ENCODE results near the gene PITRM1. TPM values are rescaled to one million over a fixed set of nuclear protein-coding genes. Genes with fewer than 3 reads are reported as not detected.
"Not testable (repeated sequence)": the region's sequence is repeated elsewhere in the genome, so short reads cannot be mapped to it uniquely, and the experiment has no call there.

The PITRM1 gene
- total RNA-seq, 1 donor from 2014 or later: 35.9 TPM

DNA sequence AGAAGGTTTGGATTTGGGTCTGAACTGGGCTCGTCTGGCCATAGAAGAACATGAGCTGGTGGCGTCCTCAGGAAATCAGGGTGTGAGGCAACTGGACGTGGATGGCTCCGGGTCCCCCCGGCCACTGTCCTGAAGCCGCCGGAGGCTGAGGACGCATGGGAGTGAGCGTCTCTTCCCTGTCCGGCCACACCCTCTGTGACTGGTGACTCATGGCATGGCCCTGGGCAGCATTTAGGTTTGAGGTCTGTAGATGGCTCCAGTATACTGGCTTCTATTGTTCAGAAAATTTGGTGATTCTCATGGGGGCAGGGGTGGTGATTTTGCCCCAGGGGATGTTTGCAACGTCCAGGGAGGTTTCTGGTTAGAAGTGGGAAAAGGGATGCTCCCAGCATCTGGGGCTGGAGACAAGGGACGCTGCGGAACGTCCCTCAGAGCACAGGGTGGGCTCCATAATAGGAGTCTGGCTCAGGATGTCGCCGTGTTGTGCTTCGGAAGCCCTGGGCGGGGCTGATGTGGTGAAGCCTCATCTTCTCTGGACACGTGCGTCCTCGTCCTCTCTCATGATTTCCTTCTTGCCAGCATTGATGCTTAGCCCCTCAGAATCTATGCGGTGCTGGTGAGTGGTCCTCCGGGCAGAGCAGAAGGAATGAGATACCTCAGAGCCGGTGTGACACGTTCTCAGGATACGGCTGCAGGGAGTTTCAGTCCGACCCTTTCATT, 49.9 kb downstream of the PITRM1 start:
- DNase-seq (ENCODE audit: low read depth in 2 of 2): peak; percentile 23 to 39

DNA sequence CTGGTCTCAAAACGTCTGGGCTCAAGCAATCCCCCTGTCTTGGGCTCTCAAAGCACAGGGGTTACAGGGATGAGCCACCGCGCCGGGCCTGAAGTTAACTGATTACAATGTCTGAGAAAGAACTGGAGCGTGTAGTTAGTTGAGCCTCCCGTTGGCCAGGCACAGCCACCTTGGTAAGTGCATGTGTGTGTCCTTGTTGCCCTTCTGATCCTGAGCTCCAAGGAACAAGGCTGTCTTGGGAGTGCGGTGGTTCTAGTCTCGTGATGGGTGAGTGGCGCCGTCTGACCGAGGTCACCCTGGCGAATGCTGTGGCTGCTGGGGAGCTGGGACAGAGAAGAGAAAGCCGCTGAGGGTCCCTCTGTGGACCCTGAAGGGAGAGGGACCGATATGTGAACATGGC, 50.5 kb downstream of the PITRM1 start:
- DNase-seq (ENCODE audit: low read depth in 2 of 2): no peak

DNA sequence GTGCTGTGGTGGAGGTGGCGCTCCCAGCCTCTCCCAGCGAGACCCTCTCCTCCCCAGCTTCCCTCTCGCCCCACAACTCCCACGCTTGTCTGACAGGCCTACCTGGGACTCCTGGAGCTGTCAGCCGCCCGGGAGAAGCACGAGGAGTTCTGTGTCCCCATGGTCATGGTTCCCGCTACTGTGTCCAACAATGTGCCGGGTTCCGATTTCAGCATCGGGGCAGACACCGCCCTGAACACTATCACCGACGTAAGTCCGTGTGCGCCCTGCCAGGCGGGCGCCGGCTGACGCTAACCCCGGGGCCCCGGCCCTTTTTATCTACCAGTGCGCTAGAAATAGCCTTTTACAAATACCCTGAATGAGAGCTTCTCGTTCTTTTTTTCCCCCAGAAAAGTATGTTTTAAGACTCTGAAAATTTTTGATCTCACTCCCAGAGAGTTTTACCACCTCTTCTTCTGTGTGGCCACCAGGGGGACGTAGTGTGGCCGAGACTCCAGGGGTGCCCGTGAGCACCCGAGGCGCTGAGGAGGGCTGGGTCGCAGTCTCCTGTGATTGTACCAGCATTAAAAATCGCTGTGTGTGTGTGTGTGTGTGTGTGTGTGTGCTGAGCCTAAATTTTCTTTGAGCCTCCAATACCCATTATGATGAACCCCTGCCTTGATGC, 52.7 kb downstream of the PITRM1 start:
- DNase-seq (ENCODE audit: low read depth in 2 of 2): peak; percentile 40 to 51

DNA sequence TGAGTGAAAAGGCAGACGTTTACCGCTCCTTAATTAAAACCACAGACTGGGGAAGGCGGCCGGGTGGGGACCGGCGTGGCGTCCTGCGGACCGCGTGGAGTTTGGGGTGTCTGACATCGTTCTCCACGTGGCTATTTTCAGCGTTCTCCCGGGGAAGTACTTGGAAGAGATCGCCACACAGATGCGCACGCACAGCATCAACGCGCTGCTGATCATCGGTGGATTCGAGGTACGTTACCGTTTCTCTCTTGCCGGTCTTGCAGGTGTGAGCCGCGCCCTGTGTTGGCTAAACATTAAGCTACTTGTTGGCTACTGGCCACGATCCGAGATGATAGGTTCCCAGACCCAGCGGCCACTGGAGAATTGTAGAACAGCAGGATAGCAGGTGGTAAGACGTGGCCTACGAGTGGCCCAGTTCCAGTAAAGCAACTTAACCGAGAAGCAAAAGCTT, 53.9 kb downstream of the PITRM1 start:
- DNase-seq (ENCODE audit: low read depth in 2 of 2): no peak

DNA sequence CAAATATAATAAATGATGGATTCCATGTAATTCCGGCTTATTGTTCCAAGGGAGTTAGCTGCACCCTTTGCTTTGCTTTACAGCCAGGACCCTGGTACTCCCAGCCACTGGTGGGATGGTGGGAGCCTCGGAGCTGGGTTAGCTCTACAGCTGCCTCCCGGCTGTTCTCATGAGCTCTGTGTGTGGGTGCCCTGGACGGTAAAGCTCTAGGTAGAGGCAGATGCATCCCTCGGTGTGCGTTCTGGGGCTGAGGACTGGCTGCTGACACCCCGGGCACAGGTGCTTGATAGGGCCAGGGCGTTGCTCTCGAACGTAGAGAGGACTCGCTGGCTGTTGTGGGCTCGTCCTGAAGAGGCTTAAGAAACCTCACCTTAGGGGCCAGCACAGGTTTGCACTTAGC, 55.1 kb downstream of the PITRM1 start:
- no peak for DNase-seq (ENCODE audit: low read depth in 2 of 2)

DNA sequence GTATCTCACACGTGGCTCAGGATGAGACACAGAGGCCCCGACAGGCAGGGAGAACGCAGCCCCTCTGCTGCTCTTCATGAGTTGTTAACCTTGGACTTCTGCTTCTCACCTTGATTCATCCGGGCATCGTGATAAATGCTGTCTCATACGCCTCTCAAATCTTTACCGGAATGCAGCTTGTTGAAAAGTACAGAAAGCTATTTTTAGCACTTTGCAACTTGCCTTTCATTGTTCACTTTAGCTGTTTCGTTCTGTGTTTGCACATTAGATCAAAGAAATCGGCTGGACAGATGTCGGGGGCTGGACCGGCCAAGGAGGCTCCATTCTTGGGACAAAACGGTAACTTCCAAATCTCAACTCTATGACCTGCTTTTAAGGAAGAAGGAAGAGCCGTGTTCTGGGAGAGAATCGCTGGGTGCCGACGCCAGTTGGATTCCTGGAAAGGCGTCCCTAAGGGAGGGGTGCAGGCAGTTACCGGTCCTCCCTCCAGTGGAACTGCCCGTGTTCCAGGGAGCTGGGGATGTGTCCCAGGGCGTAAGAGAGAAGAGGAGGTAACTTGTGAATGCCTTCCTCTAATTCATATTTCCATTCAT, 56.0 kb downstream of the PITRM1 start:
- no peak for DNase-seq (ENCODE audit: low read depth in 2 of 2)

DNA sequence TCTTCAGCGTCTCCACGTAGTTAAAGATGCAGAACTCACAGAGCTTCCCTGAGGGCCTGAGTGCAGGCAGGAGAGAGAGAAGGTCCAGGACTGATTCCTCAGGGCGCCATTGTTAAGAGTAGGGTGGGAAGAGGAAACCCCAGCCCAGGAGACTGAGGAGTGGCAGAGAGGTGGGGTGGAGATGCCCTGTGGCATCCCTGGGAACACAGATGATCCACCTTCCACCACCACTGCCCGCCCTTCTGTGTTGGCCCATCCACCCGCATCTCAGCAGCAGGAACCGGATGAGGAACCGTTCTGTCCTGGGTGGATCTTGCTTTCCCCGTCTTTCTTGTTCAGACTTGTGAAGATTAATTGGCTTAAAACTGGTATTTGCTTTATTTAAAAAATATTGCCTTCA, 56.9 kb downstream of the PITRM1 start:
- DNase-seq (ENCODE audit: low read depth in 2 of 2): no peak

DNA sequence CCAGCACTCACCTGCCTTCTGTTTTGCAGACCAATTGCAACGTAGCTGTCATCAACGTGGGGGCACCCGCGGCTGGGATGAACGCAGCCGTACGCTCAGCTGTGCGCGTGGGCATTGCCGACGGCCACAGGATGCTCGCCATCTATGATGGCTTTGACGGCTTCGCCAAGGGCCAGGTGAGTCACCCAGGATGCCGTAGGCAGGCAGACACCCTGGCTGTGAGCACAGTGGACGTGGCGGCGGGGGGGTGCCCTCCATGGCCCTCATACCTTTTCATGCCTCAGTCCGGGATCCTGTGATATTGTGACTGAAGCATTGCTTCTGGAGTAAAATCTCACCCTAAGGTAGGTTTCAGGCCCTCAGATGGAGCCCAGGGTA, 59.2 kb downstream of the PITRM1 start:
- DNase-seq (ENCODE audit: low read depth in 2 of 2): no peak

DNA sequence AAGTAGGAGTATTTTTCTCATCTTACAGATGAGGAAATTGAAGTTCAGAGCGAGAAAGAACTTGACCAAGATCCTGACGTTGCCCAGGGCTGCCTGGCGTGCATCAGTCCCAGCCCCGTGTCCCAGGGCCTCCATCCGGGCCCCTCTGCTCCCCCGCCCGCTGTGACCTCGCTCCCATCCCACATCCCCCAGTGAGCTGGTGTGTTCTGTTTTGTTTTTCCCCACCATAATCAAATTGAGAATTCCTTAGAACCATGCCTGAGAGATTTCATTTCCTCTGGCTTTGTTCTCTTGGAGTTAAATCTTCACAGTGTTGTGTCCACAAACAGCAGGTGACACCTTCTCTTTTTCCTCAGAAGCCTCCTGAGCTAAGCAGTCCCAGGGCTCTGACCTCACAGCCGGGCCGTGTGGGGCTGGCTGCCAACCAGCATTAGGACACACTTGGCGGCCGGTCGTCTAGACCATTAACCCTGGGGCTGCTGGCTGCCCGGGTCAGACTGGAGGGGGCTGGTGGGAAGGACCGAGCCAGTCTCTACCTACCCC, 60.9 kb downstream of the PITRM1 start:
- no peak for DNase-seq (ENCODE audit: low read depth in 2 of 2)

DNA sequence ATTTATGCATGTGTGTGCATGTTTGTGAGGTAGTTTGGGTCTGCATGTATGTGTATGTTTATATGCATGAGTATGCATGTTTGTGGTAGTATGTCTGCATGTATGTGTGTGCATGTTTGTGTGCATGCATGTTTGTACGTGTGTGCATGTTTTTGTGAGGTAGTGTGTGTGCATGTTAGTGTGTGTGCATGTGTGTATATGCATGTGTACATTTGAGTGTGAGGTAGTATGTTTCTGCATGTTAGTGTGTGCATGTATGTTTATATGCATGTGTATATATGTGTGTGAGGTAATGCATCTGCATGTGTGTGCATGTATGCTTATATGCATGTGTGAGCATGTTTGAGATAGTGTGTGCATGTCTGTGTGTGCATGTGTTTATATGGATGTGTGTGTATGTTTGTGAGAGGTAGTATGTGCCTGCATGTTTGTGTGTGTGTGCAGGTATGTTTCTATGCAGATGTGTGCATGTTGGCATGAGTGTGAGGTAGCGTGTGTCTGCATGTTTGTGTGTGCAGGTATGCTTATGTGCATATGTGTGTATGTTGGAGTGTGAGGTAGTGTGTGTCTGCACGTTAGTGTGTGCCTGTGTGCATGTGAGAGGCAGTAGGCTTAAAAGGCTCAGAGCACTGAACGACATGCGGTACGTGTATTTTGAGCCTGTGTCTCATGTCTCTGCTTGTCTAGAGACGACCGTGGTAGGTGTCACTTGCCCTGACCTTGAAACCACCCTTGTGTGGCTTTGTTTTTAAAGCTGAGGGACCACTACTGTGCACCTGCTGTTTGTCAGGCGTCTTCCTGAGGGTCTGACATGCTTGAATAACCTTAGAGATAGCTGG, 61.6 kb downstream of the PITRM1 start:
- no peak for DNase-seq (ENCODE audit: low read depth in 2 of 2)

DNA sequence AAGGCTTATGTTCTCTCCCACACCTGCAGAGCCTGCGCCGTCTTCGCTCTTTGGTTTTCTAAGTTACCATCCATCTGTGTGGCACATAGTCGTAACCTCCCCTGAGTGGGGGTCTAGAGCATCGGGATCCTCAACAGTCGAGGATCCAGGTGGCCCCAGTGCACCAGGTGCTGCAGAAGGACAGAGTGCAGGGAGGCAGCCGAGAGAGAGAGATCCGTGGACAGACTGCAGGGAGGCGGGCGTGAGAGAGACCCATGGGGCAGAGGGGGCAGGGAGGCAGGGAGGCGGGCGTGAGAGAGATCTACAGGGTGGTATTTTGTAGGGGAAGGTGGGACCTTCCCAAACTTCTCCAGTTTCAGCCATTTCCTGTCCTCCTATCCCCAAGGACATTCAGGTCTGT, 62.9 kb downstream of the PITRM1 start:
- no peak for DNase-seq (ENCODE audit: low read depth in 2 of 2)

DNA sequence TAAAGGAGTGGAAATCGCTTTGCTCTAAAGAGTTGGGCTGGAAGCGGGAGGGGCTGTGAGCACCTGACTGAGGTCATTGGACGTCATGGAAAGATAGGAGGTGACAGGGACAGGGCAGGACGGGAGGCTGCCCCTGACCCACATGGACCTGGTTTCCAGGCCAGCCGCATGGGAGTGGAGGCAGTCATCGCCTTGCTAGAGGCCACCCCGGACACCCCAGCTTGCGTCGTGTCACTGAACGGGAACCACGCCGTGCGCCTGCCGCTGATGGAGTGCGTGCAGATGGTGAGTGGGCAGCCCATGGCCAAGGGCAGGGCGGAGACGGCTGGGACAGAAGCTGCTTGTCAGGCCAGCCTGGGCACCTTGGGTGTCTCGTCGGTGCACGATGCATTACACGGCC, 63.4 kb downstream of the PITRM1 start:
- no peak for DNase-seq (ENCODE audit: low read depth in 2 of 2)

DNA sequence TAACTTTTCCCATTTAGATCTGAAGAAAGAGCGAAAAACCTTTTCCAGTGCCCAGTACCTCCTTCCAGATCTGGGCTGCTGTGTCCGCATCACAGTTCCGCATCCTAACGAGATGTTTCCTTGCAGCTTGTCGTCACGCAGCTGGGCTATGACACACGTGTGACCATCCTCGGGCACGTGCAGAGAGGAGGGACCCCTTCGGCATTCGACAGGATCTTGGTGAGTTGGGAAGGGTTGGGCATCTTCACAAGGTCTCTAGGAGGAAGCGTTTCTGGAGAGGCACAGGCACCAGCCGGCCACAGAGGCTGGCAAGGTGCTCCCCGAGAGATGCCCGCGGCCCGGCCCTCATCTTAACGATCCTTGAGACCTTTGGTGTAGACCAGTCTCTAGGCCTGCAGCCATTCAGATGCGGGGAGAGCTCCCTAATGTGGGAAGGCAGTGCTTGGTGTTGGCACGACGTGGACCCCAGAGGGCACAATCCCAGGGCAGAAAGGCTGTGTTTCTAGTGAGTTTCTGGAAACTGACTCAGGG, 63.9 kb downstream of the PITRM1 start:
- DNase-seq (ENCODE audit: low read depth in 2 of 2): no peak

DNA sequence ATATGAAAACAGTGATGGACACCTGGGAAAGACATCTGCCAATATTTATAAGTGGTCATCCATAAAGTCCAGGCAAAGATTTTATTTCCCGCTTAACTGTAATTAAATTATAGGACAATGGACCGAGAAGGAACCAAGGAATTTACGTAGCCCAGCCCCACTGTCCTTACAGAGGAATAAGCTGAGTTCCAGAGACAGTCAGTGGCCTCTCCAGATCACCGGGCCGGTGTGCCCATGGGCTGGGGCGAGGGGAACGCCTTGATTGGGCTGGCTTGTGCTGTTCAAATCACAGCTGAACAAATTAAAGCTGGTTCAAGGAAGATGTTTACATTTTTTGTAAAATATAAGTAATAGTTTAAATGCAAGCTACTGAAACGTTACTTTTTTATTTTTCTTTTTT, 64.5 kb downstream of the PITRM1 start:
- no peak for DNase-seq (ENCODE audit: low read depth in 2 of 2)

DNA sequence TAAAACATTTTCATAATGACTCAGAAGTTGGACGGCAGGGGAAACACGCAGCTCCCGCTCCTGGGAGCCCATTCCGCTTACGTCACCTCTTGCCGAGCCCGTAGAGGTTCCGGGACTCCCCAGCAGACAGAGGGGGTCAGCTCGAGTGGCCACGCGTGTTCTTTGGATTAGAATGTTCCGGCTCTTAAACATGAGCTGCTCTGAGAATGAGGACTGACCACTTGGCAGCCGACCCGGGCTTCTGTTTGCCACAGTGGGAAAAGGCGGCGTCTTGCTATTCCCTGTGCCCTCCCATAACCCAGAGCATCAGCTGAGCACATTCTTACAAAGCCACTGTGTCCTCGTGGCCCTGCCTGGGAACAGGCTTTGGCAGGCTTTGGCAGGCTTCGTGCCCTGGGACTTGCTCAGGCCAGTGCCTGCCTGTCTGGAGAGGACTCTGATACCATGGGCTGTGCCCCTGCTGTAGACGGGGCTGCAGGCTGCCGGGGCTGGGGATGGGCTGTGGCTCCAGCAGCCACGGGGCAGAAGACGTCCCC, 65.1 kb downstream of the PITRM1 start:
- no peak for DNase-seq (ENCODE audit: low read depth in 2 of 2)

DNA sequence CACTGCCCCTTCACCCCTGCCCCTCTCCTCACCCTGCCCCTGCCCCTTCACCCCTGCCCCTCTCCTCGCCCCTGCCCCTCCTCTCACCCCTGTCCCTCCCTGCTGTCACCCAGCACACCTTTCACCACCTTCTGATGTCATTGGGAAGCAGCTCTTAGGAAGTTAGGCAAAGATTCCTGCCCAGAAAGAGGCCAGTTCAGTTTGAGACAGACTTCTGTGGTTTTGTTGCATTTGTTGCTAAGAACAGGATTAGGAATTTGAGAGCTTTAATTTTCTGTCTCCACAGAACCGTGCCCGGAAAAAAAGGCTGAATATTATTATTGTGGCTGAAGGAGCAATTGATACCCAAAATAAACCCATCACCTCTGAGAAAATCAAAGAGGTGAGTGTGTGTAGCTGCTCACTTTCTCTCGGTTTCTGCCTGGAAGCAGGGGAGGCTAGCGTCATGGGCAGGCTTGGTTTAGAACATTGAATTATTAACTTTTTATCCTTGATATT, 65.6 kb downstream of the PITRM1 start:
- DNase-seq (ENCODE audit: low read depth in 2 of 2): no peak

DNA sequence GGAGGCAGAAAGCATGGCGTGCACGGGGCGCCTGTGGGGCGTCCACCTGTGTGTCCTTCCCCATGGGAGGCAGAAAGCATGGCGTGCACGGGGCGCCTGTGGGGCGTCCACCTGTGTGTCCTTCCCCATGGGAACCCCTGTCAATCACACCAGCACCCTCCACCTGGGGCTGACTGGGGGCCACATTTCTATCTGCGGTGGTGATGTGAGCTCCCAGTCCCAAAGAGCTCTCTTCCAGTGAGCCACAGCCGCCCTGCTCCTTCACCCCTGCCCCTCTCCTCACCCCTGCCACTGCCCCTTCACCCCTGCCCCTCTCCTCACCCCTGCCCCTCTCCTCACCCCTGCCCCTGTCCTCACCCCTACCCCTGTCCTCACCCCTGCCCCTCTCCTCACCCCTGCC, 66.3 kb downstream of the PITRM1 start:
- DNase-seq (ENCODE audit: low read depth in 2 of 2): not testable (repeated sequence)

DNA sequence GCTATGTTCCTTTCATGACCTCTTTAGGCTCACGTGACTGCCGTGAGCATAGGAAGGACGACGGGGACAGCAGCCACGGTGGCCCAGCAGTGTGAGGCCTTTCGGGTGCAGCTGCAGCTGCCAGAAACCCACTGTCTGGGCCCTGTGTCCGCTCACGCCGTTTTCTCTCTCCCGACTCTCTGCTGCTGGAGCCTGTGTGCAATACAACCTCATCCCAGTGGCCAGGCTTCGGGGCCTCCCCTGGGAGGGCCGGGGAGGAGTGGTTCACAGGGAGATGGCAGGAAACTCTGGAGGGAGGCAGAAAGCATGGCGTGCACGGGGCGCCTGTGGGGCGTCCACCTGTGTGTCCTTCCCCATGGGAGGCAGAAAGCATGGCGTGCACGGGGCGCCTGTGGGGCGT, 66.7 kb downstream of the PITRM1 start:
- no peak for DNase-seq (ENCODE audit: low read depth in 2 of 2)

DNA sequence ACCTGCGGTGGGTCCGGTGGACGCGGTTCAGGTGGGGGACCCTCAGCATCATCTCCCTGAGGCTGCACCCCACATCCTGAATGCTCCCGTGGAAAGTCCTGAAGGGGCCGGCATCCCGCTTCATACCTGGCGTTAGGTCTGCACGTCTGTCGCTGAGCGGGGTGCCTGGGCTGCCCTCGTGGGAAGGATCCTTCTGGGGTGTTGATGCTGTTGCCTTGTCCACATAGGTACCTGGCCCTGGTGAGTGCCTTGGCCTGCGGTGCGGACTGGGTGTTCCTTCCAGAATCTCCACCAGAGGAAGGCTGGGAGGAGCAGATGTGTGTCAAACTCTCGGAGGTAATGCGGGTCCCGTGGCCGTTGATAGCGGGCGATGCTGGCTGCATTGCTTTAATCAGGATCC, 67.4 kb downstream of the PITRM1 start:
- DNase-seq (ENCODE audit: low read depth in 2 of 2): no peak

DNA sequence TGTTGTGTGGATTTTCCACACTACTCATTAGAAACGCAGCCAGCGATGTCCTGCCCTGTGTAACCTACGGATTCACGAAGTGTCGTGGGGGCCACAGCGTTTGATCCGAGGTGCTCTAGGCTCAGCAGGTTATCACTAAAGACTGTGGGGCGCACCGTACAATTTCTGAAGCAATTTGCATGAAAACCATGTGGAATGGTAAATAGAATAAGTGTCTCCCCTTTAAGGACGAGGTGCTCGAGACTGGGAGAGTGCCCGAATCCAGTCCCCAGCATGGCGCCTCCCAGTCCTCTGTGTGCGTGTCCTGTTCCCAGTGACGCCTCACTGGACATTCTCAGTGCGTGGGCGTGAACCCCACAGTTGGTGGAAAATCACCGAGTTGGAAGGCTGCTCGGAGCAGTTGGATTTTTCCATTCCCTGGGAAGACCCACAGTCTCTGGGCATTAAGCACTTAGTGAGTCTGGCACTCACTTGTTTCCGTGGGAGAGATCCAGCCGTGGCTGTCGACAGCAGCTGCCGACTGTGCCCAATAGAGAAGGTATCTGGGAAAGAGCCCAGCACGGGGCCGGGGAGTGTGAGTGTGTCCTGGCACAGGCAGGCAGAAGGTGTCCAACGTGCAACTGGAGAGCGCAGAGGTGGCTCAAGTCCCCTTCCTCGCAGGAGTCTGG, 68.2 kb downstream of the PITRM1 start:
- no peak for DNase-seq (ENCODE audit: low read depth in 2 of 2)

DNA sequence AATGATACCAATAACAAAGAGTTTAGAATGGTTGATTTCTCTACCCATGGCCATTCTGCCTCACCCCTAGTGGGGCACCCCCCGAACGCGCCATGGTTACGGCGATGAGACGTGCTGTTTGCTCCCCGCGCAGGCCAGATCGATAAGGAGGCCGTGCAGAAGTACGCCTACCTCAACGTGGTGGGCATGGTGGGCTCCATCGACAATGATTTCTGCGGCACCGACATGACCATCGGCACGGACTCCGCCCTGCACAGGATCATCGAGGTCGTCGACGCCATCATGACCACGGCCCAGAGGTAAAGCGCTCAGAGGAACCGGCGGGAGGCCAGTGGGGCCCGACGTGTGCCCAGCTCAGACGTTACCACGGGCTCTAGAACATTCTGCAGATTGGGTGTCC, 68.9 kb downstream of the PITRM1 start:
- no peak for DNase-seq (ENCODE audit: low read depth in 2 of 2)
